ENCODE measurements around the gene AKAP5.

The AKAP5 gene

DNA sequence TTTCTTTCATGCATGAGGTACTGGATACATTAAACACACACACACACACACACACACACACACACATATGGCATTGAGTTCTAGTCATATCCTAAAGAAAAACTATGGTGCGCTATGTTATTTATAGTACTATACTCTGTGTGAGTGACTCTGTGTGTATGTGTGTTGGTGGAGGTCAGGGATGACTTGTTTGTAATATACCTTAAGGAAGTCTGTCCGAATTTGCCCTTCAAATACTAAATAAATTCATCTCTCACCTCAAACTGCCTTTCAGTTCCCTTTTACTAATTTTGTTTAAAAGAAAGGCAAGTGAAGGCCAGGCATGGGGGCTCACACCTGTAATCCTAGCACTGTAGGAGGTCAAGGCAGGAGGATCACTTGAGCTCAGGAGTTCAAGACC, 2.1 kb upstream of the AKAP5 start:
- no peak for DNase-seq

DNA sequence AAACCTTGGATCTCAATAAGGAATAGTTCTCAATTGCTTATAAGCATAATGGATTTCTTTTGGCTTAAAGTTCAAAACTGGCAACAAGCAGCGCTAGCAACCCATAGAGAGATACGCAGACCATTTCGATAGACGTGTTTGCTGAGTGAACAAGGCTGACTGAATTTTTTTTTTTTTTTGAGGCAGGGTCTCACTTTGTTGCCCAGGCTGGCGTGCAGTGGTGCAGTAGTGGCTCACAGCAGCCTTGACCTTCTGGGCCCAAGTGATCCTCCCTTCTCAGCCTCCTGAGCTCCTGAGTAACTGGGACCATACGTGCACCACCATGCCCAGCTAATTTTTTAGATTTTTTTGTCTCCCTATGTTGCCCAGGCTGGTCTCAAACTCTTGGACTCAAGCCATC, 1.4 kb upstream of the AKAP5 start:
- no peak for DNase-seq

DNA sequence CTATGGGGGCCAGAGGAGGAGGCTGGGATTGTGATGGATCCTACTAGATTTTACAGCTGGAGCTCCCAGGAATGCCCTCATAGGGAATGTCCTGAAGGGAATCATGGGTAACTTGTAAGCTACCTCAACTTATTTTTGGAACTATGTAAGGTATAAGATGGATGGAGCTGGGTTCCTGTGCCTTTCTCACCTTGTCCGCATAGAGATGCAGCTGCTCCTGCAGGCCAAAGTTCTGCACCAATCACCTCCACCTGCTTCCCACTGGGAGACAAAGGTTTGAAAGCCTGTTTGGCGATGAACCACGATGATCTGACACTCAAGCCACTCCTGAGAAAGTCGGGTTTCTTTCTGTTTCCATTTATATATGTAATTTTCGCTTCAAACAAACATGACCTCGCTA, 648 bp upstream of the AKAP5 start:
- no peak for DNase-seq

DNA sequence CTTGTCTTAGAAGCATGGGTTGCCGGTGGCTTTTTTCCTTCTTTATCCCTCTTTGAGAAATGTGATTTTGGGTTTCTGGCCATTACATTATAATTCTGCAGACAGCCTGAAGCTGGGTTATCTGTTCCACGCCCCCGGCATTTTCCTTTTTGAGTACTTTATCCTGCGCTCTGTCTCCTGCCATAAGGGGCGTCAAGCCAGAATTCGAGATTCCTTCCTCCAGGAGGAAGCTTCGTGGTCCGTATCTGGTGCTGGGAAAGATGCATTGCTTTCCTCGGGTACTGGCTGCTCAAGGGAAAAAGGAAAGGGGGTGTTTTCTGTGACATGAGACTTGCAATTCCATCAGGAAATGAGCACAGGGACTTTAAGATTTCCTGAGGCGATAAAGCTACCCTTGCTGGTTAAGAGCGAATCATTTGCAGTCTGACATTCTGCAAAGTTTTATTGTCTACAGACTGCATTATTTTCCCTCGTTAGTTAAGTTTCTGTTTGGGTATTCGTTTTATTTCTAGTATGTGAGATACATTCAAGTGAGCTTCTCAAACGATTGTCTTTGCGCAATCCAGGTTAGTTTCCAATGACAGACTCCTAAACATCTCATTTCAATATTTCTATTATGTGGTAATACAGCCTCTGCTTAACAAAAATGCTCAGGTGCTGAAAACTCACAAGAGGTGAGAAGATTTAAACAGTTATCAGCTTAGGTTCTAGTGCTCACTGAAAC, 694 bp downstream of the AKAP5 start:
- DNase-seq: no peak

DNA sequence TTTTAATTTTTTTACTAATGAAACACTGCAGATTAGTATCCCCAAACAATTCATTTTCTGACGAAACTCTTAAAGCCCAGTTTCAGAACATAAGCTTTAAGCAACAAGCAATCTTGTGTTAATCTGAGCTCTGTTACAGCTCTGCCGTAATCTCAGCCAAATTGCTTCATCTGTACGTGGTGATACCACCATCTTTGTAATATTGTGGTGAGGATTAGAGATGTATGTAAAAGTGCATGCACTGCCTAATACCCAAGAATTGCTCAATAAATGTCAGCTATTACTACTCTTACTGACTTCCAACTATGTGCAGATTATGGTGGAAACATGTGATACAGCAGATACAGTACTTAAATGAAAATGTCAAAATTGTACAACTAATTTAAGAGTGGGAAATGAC, 1.8 kb downstream of the AKAP5 start:
- no peak for DNase-seq

DNA sequence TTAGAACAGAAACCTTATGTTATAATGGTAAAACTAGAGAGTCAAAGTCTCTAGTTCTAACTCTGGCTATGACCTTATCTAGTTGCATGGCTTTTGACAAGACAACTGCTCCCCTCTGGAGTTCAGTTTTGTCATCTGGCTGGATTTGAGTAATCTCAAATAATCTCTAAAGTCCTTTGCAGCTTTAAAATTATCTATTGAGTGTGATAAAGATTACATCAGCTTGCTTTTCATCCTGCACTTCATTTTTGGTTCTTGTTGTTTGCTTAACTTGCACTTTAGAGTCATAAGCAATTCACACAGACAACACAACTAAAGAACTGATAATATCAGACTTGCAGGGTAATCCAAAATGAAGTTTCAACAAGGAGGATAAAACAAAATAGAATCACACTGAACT, 2.3 kb downstream of the AKAP5 start:
- no peak for DNase-seq

DNA sequence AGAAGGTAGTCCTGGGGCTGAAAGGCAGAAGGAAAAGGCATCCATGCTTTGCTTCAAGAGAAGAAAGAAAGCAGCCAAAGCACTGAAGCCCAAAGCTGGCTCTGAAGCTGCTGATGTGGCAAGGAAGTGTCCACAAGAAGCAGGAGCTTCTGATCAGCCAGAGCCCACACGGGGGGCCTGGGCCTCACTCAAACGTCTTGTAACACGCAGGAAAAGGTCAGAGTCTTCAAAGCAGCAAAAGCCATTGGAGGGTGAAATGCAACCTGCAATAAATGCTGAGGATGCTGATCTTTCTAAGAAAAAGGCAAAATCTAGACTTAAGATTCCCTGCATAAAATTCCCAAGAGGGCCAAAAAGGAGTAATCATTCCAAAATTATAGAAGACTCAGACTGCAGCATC, 3.2 kb downstream of the AKAP5 start:
- no peak for DNase-seq

DNA sequence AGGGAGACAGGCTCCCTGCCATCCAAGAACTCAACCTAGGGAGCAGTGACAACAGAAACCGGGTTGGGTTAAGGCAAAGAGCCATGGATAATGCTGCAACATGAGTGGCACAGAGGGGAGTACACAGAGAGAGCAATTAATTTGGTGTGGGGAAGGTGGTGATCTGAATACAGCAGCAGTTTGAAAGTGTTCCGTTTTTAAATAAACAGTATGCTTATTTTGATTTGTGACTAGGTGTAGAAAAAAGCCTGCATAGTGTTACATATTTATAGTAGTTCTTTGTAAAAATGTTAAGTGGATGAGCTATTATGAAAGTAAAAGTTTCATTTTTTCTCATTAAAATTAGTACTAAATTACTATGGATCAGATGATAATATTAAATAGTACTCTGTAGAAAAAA, 8.7 kb downstream of the AKAP5 start:
- no peak for DNase-seq

DNA sequence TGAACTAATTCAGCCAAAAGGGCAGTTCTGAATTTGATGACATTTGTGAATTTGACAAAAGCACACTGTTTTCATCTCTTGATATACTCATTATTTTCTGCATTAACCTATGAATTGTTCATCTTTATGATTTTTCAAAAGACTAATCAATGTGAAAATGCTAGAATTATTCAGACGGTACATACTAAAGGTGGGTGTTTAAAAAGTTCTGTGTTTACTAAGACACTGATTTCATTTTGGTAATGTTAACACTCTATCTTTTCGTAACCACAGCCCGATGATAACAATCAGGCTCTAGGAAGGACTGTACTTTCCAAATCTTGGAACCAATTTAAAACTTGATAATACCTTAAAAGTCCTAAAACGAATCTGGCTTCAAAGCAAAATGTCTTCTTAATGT, 9.4 kb downstream of the AKAP5 start:
- no peak for DNase-seq

DNA sequence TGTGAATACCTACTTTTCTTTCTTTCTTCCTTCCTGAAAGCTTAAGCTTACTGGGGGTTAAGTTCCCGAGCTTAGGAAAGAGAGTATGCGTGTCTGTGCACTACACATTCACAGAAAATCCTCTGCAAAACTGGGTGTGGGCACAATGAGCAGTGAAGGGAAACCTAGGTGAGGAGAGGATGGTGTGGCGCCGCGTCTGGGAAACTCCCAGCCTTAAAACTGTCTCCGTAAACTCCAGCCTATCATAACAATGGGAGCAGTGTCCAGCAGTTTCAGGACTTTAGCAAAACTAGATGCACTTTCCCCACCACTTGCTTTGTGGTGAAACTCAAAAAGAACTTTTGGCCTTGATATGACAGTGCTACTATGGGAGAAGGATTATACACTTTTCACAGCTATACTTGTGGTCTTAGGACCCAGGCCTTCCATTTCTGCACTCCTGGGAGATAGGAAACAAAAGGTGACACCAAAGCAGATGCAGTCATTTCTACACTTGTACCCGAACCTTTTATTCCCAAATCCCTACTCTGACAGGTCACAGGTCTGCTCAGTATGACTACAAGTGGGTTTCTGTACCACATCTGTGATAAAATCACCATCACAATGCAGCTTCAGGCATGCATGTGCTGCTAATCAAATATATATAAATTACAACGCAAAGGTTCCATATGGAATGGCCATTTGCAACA, 10.4 kb downstream of the AKAP5 start:
- no peak for DNase-seq

DNA sequence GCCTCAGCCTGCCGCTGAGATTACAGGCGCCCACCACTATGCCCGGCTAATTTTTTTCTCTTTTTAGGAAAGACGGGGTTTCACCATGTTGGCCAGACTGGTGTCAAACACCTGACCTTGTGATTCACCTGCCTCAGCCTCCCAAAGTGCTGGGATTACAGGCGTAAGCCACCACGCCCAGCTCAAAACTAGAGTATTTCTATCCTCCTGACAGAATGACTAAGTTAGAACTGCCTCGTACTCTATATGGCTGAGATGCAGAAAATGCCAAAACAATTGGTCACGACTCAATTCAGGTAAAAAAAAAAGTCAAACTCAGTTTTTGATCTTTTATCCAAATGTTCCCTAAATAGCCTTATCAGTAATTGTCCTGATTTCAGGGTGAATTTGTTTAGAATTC, 11.1 kb downstream of the AKAP5 start:
- no peak for DNase-seq

DNA sequence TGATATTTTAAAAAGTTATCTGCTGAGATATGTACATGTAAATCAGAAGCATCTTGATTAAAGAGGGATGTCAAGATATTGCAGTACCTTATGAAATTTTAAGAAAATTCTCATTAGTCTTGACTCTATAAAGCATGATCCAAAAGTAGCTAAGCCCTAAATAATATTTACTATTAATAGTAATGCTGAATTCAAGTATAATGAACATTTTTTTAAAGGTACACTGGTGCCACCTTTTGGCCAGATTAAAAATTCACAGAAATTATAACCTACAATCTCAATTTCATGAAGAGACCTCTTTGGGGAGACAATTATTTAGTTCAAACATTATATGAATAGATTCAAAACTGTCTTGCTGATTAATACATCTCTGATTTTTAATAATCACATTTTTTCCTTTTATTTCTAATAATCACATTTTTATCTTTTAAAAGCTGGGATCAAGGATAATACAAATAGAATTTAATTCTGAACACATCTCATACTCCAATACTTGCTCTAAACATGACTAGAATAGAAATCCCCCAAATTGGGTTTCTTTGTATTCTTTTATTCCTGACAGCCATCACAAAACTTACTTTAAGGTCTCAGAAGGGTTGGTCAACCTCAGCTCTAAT, 13.4 kb downstream of the AKAP5 start:
- peak; percentile 59 for DNase-seq

DNA sequence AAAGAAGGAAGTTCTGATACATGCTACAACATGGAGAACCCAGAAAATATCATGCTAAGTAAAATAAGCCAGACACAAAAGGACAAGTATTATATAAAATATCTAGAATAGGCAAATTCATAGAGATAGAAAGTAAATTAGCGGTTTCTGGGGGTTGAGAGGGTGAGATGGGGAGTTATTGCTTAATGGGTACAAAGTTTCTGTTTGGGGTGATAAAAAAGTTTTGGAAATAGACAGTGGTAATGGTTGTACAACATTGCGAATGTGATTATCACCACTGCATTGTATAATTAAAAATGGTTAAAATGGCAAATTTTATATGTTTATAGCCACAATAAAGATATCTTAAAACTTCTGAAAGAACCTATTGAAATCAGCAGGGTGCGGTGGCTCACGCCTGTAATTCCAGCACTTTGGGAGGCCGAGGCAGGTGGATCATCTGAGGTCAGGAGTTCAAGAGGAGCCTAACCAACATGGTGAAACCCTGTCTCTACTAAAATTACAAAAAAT, 23.3 kb downstream of the AKAP5 start:
- no peak for DNase-seq

DNA sequence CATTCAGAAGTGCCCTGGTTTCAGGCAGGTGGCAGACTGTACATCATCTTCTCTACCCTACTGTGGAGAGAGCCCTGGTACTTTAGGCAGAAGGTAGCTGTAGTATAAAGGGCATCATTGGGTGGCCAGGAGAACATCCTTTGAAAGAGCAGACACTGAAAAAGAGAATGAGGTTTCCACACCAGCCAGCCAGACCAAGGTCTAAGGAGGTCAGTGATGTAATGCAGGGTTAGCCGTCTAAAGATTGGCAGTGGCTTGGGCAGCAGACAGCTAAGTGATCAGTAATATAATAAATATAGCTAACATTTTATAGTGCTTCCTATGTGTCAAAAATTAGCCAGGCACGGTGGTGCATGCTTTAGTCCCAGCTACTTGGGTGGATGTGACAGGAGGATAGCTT, 26.3 kb downstream of the AKAP5 start:
- DNase-seq: no peak

DNA sequence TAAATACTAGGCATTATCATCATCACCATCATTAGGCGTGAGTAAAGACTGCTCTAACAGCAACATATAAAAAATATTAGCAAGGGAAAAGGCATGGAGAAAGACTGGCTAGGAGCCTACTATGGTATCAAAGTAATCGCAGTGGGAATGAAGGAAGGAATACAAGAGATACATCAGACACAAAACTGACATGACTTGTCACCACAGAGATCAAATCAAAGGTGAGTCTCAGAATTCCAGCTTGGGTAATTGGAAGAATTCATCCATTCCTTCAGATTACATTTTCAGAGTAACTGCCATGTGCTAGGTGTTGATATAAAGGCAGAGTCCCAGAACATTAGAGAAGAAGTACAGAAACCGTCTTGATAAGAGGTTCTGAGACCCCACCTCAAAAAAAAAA, 28.2 kb downstream of the AKAP5 start:
- DNase-seq: no peak

DNA sequence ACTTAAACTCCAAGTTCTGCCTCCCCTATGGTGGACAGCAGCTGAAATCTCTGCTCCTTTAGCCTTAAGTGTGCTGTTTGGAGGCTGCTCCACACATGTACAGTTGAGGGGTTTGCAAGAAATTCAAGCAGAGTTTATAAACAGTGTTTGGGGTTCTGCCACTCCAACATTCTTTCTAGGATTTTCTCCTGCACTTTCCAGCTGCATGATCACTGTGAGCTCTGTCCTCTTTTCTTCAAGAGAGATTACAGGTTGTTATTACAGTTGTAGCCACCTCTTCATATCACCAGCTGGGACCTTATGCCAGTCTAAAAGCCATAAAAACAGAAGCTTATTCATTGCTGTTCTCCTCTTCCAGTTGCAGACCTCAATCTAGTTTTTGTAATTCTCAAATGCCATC, 30.0 kb downstream of the AKAP5 start:
- no peak for DNase-seq

DNA sequence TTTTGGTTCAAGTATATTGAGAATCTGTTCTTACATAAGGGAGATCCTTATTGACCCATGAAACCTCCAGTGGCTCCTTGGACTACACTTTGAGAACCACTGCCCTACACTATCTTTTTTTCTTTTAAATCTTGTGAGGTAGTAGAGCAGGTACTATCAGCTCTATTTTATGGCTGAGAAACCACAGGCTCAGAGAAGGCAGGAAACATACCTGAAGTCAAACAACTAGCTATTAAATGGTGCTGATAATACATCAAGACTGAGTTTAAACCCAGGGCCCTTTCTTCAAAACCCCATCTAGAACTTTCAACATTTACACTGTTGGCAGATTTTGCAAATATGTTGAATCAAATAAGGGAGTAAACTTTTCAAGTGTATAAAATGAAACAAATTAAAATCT, 31.5 kb downstream of the AKAP5 start:
- DNase-seq: peak; percentile 26

DNA sequence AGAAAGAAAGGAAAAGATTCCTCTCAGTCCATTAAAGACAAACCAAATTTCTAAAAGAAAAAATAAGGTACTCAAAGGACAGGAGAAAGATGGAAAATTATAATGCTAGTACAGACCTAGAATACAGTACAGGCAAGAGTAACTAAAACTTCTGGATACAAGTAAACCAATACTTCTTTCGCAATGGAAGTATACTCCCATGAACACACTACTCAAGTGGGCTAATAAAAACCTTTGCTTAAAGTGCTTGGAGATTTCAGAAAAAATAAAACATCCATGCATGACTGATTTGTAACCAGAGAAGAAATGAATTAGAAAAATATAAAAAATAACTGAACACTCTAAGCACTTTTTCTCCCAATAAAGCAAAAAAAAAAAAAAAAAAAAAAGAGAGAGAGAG, 34.8 kb downstream of the AKAP5 start:
- no peak for DNase-seq

DNA sequence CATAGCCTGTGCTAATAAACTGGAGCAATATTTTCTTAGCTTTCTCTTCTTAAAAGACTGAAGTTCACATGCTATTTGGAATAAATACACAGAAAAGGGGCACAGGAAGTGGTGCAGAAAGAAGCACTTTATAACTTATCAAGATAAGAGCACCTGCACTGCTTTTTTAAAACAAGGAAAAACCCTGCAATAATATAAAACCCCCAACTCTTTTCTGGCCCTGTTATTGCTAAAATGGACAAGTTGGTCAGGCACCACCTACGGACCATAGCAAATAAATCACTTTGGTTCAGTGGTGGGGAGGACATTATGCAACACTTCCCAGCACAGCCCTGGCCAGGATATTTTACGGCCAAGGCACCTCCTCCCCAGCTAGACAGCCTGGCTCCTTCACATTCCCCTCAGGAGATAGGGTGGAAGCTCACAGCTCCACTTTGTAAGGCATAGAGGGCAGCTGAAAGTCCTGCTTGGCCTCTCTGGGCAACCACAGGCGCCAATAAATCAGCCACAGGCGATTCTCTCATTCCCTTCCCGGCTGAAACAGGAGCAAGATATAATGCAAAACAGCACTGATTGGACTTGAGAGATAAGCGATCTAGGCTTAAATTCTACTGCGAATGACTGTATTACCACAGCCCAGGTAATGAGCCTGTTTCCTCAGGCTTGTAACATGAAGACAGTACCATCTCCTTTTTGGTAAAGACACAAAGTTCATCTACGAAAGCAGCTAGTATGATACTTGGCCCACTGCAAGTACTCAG, 36.3 kb downstream of the AKAP5 start:
- DNase-seq: peak; percentile 55

DNA sequence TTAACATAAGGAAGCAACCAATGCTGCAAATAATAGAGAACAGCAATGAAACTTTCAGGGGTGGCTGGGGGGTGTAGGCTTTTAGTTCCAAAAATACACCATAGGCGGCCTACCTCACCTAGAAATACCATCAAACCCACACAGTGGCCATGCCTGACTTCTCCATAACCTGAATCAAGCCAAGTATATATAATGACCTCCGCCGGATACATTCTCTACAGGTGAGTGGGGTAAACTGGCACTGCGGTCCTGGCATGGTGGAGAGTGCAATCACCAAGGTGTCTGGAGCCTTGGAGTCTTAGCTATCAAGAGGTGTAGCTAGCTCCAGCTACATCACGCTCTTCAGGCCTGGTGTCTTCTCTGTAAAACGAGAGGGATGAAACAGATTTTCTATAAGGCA, 37.2 kb downstream of the AKAP5 start:
- peak; percentile 48 for DNase-seq

DNA sequence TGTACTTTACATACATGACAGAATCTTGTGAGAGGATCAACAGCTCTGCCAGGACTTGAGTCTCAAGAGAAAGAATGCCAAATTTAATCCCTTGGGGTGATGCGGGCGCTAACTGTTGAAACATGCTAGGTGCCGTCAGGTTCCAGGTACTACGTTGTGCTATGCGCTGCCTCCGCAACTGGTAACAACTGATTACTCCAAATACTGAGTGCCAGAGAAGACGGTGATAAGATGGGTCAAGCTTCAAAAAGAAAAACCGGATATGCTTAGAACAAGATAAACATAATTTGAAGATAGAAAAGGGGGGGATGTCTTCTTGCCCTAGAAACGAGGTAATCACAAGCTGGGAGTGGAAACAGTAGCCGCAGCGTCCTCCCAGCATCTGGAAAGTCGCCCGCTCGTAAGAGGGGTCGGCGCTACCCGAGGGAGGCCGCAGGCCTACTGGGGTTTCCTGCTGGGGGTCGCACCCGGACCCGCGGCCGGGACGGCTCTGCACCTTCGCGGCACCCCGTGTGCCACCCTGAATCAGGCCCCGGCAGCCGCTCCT, 37.7 kb downstream of the AKAP5 start:
- peak; percentile 52 for DNase-seq

DNA sequence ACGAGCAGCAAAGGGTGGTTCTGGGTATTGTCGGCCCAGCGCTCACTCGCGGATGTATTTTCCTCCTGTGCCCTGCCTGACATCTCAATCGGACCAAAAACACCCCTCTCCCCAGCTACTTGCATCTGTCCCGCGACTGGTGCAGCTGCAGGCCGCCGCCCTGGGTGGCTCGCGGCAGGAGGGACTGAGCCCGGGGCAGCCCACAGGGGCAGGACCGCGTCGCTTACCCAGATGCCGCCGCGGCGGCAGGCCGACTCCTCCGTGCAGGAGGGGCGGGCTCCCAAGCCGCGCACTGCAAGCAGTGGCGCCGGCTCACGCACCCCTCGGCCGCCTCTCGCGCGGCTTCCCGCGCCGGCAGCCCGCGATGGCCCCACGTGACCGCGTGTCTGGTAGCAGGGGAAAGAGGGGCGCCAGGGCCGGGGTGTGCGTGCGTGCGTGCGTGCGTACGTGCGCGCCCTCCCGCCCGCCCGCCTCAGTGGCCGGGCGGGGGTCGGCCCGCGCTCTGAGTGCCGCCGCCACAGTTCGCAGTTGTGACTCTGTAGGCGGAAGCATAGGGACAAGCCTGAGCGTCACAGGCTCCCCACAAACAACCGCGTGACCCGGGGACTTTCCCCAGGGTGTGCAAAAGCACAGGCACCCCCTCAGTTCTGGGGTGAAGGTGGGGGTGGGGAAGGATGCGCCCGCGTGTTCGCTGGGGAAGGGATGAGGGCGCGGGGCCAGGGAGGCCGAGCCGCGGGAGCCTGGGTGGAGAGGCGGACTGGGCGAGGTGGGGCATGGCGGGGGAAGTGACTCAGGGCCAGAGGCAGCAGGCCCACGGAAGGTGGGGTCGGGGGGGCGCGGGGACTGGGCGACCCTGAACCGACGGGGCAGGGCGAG, 38.4 kb downstream of the AKAP5 start, which contains the start of gene ZBTB25:
Gene ZBTB25 (minus strand): TSS at position 405 of the 876 bp plus-strand sequence. CDS start 13,305 bp downstream, outside the sequence.
- DNase-seq: peak; percentile 98
